GM21528 (cell line): ENCODE measurements around the gene MEGF9.
A peak's percentile ranks its signal among the peaks of the same experiment; 100 is the strongest.

Experiments
- ATAC-seq: cut with Tn5 transposase; IDR thresholded peaks from one replicate; pipeline ENCODE4 v1.9.1; 2021; ENCODE audit warnings: mild to moderate bottlenecking, moderate library complexity; ENCODE audit not compliant: unreplicated experiment, low FRiP score

Gene MEGF9

GRCh38 chr9:120593250-120593954, 120.9 kb downstream of the MEGF9 start:
- no peak for ATAC-seq

DNA sequence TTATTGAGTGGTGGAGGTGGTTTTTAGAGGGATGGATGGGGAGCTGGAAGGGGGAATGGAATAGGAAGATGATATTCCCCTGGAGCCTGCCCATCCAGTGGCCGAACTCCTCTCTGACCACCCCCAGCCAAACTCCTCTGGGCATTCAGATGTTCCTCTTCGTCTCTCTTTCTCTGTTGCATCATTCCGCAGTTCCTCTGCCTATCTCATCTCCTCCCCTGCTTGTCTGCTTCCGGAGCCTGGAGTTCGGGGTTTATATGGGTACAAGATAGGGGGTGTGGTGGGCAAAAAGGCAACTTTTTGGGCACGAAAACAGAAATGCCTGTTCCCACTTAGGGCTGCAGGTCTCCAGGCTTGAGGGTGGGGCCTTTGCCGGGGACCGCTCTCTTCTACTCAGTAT, 122.1 kb downstream of the MEGF9 start:
- no peak for ATAC-seq

- no peak for ATAC-seq
Measured at GRCh38 chr9:120587328-120587727, 126.9 kb downstream of the MEGF9 start.

GRCh38 chr9:120583958-120584369, 130.3 kb downstream of the MEGF9 start:
- no peak for ATAC-seq

GRCh38 chr9:120580051-120580896, 134.0 kb downstream of the MEGF9 start, which contains the start of gene CDK5RAP2:
Gene CDK5RAP2 (minus strand): TSS chr9:120580167. CDS start chr9:120579978, 189 bp downstream.
- ATAC-seq, result peak; percentile 95

DNA sequence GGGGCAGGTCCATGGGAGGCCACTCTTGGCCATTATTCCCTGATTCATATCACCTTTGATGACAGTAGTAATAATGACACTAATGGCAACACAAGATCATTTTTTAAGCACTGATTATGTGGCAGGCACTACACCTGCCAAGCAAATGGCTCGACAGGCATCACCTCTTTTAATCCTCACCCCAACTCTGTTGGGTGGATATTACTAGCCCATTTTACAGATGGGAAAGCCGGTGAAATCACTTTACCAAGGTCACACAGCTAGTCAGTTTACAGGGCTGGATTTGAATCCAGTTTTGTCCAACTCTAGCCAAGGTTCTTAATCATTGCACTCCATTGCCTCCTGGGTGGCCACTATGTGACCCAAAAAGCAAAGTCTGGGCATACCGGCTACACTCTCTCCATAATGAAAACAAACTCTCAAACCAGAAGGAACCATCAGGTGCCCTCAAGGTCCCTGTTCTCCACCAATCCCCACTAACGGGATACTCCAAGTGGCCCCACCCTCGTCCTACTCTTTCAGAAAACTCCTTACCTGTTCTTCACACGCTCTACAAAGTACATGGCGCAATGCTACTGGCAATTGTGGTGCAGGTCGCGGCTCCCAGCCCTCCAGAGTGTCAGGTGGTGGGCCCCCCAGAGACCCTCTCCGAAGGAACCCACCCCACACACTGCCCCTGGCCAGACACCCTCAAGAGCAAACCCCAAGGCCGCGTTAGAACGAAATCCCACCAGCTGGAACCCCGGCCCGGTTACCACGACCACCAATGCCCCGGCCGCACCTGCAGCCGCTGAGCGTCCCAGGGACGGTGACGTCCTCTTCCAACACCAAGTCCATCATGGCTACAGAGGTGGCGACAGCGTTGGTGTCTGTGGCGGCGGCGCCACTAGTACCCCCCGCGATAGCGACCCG, 134.9 kb downstream of the MEGF9 start:
- no peak for ATAC-seq

DNA sequence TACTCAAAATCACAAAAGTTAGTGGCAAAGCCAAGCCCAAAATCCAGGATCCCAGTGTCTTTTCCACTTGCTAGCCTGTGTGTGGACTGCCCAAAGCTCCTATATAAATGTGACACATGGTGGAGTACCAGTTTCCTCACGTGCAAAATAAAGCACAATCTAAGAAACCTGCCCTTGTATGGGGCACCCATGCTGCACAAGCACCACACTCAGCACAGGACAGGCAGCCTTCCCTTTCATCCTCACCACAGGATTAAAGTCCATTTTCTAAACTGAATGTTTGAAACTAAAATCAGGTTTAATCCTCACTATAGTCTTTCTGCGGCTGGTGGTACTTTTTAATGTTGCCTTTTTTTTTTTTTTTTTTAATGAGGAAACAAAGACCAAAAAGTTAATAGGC, 139.8 kb downstream of the MEGF9 start:
- no peak for ATAC-seq

- ATAC-seq, result no peak
Measured at GRCh38 chr9:120572472-120572871, 141.8 kb downstream of the MEGF9 start.

GRCh38 chr9:120571443-120572257, 142.6 kb downstream of the MEGF9 start:
- no peak for ATAC-seq

DNA sequence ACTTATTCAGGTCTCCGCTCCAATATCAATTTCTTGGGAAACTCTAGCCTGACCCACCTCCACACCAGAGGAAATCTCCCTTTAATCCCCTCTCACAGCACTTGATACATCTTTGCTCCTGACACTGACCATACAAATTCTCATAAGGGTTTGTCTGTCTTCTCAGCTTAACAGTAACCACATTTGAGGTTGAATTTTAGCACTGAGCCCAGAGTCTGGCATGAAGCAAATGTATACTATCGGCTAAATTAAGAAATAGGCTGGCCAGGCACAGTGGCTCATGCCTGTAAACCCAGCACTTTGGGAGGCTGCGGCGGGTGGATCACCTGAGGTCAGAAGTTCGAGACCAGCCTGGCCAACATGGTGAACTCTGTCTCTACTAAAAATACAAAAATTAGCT, 144.0 kb downstream of the MEGF9 start:
- no peak for ATAC-seq

- ATAC-seq, result no peak
Measured at GRCh38 chr9:120569556-120569955, 144.7 kb downstream of the MEGF9 start.

DNA sequence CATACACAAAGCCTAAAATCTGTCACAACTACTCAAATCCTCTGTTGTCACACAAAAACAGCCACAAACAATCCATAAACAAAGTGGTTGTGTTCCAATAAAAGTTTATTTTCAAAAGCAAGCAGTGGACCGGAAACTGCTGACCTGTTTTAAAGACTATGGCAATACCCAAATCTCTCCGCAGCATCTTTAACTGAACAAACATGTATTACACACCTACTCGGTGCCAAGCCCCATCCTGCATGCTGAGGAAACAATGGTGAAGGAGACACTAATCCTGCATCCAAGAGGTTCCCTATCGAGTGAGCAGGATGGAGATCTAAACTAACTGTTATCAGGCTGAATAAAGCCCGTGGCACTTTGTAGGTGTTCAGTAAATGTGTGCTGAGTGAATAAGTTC, 145.5 kb downstream of the MEGF9 start:
- ATAC-seq, result no peak

GRCh38 chr9:120567874-120568273, 146.4 kb downstream of the MEGF9 start:
- no peak for ATAC-seq

DNA sequence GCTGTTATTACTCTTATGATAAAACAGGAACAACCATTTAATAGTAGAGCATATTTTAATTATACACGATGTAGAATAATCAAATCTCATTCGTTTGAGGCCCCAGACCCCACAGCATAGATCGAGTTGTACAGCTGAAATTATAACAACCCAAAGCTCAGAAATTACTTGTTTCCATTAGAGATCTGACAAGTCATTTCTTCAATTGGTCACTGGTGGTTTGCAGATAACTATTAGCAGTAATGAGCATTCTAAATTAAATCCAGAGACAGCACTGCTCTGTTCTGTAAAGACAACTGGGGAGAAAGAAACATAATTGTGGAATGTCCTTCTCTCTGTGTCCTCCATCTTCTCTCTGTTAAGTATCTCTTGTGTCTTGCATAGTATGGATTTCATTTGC, 147.2 kb downstream of the MEGF9 start:
- no peak for ATAC-seq

GRCh38 chr9:120564589-120564988, 149.7 kb downstream of the MEGF9 start:
- ATAC-seq, result no peak

- ATAC-seq, result no peak
Measured at GRCh38 chr9:120562861-120563443, 151.3 kb downstream of the MEGF9 start.

DNA sequence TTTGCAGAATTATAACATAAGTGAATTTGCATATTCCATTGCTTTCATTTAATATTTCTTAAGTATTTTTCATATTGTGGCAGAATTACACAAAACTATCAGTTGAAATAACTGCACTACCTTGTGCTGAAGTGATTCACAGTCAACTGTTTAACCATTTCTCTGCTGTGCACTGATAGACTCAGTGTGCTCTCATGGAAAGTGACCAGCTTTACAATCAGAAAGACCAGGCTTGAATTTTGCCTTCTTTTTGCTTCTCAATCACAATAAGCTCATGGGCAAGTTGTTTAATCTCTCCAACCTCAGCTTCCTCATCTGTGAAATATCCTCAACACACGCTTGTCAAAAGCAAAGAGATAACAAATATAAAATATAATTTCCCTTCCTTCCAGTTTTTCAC, 152.6 kb downstream of the MEGF9 start:
- ATAC-seq, result no peak

DNA sequence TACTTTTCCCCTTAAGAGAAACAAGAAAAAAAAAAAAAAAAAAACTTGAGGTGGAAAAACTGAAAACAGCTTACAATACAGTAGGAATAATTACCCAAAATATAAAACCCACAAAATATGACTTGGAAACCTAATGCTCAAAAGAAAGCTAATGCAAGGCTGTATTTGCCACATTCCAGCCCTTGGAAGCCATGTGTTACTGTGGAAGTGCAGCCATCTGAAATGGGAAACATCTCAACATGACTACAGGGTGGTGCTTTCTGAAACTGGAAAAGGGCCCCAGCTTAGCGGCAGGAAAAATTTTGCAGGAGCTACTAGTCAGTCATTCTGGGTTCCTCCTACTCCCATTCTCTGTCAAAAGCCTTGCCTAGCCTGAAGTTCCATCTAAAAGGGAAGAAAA, 154.7 kb downstream of the MEGF9 start:
- no peak for ATAC-seq

- ATAC-seq, result no peak
Measured at GRCh38 chr9:120558454-120558853, 155.8 kb downstream of the MEGF9 start.

GRCh38 chr9:120557205-120557604, 157.1 kb downstream of the MEGF9 start:
- no peak for ATAC-seq
